GM19239 (cell line): ENCODE results near the gene HDAC7.

Source experiments
- DNase-seq: peaks from one replicate; pipeline ENCODE4 v3.0.0; 2011; ENCODE audit warnings: low spot score; ENCODE audit not compliant: insufficient read length
- FAIRE-seq: peaks from 2 replicates; lab custom pipeline; 2011; peaks lifted over from hg19 to GRCh38; lab: Jason Lieb, UNC

The HDAC7 gene

DNA sequence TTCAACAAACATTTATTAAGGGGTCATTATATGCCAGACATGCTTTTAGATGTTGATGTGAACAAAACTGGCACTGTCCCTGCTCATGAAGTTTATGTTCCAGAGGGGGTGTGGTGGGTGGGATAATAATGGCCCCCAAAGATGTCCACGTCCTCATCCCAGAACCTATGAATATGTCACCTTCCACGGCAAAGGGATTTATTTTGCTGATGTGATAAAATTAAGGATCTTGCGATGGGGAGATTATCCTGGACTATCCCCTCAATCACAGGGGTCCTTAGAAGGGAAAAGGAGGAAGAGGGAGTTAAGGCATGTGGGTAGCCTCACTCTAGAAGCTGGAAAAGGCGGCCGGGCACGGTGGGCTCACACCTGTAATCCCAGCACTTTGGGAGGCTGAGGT, 48.4 kb downstream of the HDAC7 start:
- DNase-seq = no peak
- no peak for FAIRE-seq

- DNase-seq (no peak), FAIRE-seq (no peak)
These were observed 49.5 kb downstream of the HDAC7 start for GRCh38 chr12:47770086-47770726.

DNA sequence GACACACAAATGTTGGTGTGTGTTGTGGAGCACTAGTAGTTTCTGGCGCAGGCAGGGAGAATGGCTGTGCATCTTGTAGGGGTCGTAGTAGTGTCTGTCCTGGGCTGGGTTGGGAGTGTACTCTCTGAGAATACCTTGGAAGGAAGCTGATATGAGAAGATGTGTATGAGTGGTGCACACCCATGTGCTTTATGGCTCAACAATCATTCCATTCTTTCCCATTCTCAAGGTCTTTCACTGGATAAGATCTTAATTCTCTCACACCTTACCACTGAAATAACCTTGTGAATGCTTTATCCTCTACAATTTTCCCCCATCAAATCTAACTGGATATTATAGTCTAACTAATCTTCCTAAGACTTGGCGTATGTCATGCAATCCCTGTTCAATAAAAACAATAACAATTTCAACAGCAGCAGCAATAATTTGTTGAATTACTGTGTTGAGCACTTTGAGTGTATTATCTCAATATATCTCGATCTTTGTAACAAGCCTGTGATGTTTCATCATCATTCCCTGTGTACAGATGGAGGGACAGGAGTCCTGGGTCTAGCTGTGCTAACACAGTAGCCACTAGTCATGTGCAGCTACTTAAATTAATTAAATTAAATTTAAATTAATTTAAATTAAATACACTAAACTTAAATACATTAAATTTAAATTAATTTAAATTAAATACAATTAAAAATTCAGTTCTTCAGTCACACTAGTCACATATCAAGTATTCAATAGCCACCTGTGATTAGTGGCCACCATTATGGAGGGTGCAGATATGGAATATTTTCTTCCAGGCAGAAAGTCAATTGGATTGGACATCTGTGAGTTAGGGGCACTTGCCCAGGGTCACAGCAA, 50.2 kb downstream of the HDAC7 start:
- DNase-seq (no peak), FAIRE-seq (no peak)

DNA sequence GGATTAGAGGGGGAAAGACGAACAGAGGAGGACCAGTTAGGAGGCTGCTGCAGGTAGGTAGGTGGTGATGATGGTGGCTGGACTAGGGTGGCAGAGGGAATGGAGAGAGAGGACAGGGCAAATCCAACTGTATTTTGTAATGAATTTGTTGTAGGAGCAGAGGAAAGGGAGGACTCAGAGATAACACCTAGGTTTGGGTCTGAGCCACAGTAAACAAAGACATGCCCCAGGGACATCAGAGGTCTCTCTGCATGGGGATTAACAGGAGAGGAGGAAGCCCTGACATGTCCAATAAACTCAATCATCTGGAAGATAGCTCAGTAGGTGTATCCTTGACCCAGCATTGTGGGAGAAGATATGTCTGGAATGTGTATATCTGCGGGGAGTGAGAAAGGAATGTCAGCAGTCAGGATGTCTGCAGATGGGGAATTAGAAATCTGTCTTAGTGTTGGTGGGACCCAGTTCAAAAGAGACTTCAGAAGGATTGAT, 51.3 kb downstream of the HDAC7 start:
- no peak for DNase-seq
- no peak for FAIRE-seq

DNA sequence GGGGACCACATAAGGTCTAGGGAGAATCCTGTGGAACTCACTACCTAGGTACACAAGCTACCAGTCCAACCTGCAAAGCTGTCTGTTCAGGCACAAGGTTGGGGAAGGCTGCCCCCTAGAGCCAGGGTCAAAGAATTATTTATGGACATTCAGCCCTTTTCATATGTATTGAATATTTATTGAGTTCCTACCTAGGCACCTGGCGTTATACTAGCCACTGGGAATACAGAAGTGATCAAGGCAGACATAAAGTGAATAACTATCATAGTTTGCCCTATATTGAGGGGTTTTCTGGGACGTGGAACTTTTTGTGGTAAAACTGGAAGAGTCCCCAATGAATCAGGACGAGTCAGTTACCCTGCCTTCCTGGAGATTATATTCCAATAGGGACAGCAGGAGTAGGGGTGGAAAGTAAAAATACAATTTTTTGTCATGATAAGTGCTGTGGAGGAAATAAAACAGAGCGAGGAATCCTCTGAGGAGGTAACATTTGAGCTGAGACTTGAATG, 52.4 kb downstream of the HDAC7 start:
- FAIRE-seq = peak; percentile 35
- DNase-seq = no peak

DNA sequence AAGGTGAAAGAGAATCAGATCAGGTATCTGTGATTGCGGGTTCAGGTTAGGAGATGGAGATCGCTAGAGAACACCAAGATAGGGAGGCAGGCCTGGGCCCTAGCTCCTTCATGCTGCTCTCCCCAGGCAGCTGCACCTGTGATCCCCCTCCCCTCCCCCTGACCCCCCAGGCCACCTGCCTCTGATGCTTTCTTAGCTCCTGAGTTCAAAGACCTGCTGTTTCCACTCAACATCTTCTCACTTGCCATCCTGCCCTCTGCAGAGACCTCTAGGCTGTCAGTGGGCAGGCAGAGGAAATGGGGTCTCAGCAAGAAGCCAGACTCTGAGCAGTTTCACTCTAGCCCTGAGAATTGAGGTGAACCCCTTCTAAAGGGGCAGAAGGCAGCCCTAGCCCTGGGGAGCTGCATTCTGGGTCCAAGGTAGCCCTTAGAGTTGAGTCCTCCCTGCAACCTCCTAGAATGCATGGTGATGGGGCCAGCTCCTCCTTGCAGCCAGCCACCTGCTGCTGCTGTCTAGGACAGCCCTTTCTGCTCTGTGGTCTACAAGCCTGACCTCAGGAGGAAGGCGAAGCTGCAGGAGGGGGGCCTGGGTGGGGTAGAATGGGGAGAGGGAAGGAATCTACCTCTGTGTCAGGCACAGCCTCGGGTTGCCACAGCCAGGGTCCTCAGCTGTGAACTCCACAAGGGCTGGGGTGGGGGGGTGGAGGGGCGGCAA, 53.0 kb downstream of the HDAC7 start:
- no peak for DNase-seq
- FAIRE-seq = no peak

GRCh38 chr12:47763481-47764346, 56.0 kb downstream of the HDAC7 start:
- DNase-seq = no peak
- FAIRE-seq = no peak

- no peak for FAIRE-seq
- no peak for DNase-seq
These were observed 56.7 kb downstream of the HDAC7 start for GRCh38 chr12:47762850-47763465.

- FAIRE-seq (peak; percentile 8), DNase-seq (peak; percentile 73)
These were observed 60.6 kb downstream of the HDAC7 start, which contains the start of gene RAPGEF3 for GRCh38 chr12:47758834-47759690. TSS of gene RAPGEF3 (minus strand) at chr12:47758880. CDS start at chr12:47758556, 324 bp downstream.

GRCh38 chr12:47758584-47758833, 61.2 kb downstream of the HDAC7 start:
- DNase-seq = no peak
- FAIRE-seq = no peak

DNA sequence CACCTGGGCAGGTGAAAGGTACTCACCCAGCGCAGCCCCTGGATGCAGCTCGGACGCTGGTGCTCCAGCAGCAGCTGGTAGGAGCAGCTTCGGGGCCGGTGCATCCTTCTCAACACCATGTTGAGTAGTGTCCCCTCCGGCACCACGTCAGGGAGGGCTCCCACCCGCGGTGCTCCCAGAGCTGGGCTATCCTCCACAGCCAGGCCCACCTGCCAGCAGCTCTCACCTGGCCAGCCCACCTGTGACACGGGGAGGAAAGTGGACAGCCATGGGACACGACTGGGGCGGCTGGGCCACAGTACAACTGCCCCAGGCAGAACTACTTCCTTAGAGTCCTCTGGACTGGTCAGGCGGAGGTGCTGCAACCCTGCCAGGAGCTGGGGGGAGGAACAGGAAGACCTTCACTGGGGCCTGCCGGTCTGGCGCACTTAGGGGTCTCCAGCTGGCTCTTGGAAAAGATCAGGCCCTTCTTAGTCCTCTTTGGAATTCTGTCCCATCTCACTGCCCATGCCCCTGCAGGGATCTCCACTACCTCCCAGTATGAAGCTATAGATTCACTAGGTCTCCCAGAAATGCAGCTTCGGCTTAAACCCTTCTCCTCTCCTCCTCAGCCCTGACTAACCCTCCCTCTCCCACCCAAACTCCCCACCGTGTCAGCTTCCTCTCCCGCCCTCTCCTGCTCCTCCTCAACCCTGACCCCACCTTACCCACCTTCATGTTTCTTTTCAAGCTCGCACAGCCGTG, 61.7 kb downstream of the HDAC7 start:
- FAIRE-seq = no peak
- DNase-seq = no peak

GRCh38 chr12:47757364-47757839, 62.3 kb downstream of the HDAC7 start:
- FAIRE-seq (no peak), DNase-seq (no peak)

- FAIRE-seq (peak; percentile 94), DNase-seq (peak; percentile 79)
These were observed 63.8 kb downstream of the HDAC7 start for GRCh38 chr12:47755655-47756562.

- DNase-seq (peak; percentile 47), FAIRE-seq (no peak)
These were observed 64.8 kb downstream of the HDAC7 start for GRCh38 chr12:47754881-47755280.

DNA sequence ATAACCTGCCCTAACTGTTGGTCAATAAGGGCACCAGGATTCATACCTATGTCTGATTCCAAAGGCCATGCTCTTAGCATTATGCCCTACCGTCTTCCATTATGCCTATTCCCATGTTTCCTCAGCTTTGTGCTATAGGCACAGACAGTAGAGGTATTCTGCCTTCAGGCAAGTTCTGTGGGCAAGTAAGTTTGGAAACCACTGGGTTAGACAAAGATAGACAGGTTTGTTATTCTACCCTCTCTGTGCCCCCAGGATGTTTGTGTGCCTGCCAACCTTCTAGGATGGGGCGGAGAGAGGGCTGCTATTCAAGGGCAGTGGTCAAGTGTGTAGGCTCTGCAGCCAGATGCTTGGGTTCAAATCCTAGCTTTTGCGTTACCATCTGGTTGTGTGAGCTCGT, 65.6 kb downstream of the HDAC7 start:
- FAIRE-seq = no peak
- DNase-seq = no peak

DNA sequence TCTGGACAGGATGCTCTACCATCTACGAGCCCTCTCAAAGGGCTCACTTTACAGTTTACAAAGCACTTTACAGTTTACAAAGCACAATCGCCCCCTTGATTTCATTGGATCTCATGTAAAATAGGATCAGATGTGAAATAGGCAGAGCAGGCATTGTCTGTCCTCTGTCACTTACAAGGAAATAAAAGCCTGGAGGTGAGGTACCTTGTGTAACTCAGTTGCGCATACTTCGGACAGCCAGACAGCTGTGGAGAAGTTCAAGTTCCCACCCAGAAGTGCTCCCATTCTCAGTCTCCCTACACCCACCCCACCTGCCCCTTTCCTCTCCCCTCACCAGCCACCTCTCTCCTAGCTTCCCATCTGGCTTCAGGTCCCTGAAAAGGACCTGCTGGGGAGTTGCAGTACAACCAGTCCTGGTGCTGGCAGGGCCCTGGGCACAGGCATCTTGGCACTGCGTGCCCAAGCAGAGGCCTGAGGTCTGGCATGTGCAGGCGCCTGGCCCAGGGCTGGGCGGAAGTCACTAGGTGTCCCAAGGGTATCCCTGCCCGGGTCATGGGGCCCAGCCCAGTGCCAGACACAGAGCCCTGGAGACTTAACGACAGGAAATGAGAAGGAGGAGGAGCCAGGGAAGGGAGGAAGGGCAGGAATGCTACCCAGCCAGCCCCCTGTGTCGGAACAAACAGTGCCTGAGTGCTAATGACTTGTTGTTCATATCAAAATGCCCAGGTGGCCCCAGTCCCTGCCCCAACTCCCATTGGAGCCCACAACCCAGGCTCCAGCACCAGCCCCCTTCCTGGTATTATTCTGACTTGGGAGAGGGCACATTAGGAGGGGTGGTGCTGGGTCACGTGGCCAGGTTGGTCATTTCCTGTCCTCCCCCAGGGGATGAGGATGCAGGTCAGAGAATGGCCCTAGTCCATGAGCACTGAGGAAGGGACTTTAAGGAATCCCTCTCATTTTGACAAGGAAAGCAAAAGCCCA, 66.4 kb downstream of the HDAC7 start:
- DNase-seq = no peak
- FAIRE-seq = peak; percentile 66
